Measurements from ENCODE around the gene CBY2.

GRCh38 chr13:45718992-45719391 is 16.9 kb downstream of the CBY2 start:
- no peak for TF ChIP-seq CTCF (IDR thresholded peaks at IDR 0.05)
- no peak for TF ChIP-seq POLR2A (IDR thresholded peaks at IDR 0.05)
